Measurements from ENCODE around the gene FSHB.
"Not testable (repeated sequence)": the region's sequence is repeated elsewhere in the genome, so short reads cannot be mapped to it uniquely, and the experiment has no call there.

FSHB gene

GRCh38 chr11:30230714-30231113, at the start of gene FSHB:
FSHB (plus strand) TSS chr11:30231014; CDS start chr11:30231903, 889 bp downstream.
- DNase-seq: no peak

- DNase-seq: no peak
These were observed 44.1 kb upstream of the FSHB start for GRCh38 chr11:30186748-30187147.

GRCh38 chr11:30192620-30193019, 38.2 kb upstream of the FSHB start:
- DNase-seq: no peak

- DNase-seq: peak; percentile 42
These were observed 34.2 kb upstream of the FSHB start for GRCh38 chr11:30196400-30197206.

GRCh38 chr11:30197869-30198268, 32.9 kb upstream of the FSHB start:
- peak; percentile 12 for DNase-seq

GRCh38 chr11:30202989-30203388, 27.8 kb upstream of the FSHB start:
- not testable (repeated sequence) for DNase-seq

GRCh38 chr11:30203850-30204249, 27.0 kb upstream of the FSHB start:
- DNase-seq: no peak

- no peak for DNase-seq
These were observed 24.4 kb upstream of the FSHB start for GRCh38 chr11:30206249-30206996.

GRCh38 chr11:30210357-30210756, 20.5 kb upstream of the FSHB start:
- DNase-seq: no peak

GRCh38 chr11:30216534-30216933, 14.3 kb upstream of the FSHB start:
- no peak for DNase-seq

- no peak for DNase-seq
These were observed 12.5 kb upstream of the FSHB start for GRCh38 chr11:30218278-30218677.

- DNase-seq: no peak
These were observed 5.2 kb upstream of the FSHB start for GRCh38 chr11:30225642-30226041.

- no peak for DNase-seq
These were observed 2.4 kb upstream of the FSHB start for GRCh38 chr11:30228323-30228884.

GRCh38 chr11:30239025-30239424, 8.2 kb downstream of the FSHB start:
- DNase-seq: no peak

GRCh38 chr11:30244265-30244664, 13.5 kb downstream of the FSHB start:
- DNase-seq: no peak

GRCh38 chr11:30245621-30246020, 14.8 kb downstream of the FSHB start:
- DNase-seq: no peak

- DNase-seq: no peak
These were observed 23.8 kb downstream of the FSHB start for GRCh38 chr11:30254307-30255298.

- DNase-seq: no peak
These were observed 24.8 kb downstream of the FSHB start for GRCh38 chr11:30255637-30256036.

- no peak for DNase-seq
These were observed 26.2 kb downstream of the FSHB start for GRCh38 chr11:30257058-30257457.

- no peak for DNase-seq
These were observed 27.9 kb downstream of the FSHB start for GRCh38 chr11:30258679-30259078.

GRCh38 chr11:30260813-30261212, 30.0 kb downstream of the FSHB start:
- no peak for DNase-seq

- DNase-seq: no peak
These were observed 31.0 kb downstream of the FSHB start for GRCh38 chr11:30261821-30262220.

GRCh38 chr11:30268638-30269037, 37.8 kb downstream of the FSHB start:
- DNase-seq: not testable (repeated sequence)

All from hematopoietic multipotent progenitor cell treated with erythropoietin and hydrocortisone succinate and interleukin-3 and kit ligand, for 8 days (in vitro differentiated cells).